ENCODE data around the gene GPC5.

- TF ChIP-seq CTCF (IDR thresholded peaks at IDR 0.05; ENCODE audit: low read length) (no peak), EZH2 (IDR thresholded peaks at IDR 0.05; ENCODE audit: borderline replicate concordance, low read length) (no peak)
Observed at GRCh38 chr13:91930687-91931086, 532.3 kb downstream of the GPC5 start.

Data from OCI-LY1 (cell line).